B cell (primary cell): Measurements from ENCODE around the gene RANBP3. TPM values are rescaled to one million over a fixed set of nuclear protein-coding genes. Genes with fewer than 3 reads are reported as not detected.

Experiments used
- ATAC-seq: fragments of 200-7000 bp; cut with Tn5 transposase; one replicate; pipeline ENCODE4 v1.10.0; 2021; ENCODE audit warnings: low read depth, mild to moderate bottlenecking, moderate number of reproducible peaks, moderate library complexity
- CTCF ChIA-PET: fragments of 350-600 bp; sonication (Branson Sonifier 250); formaldehyde crosslinking; loops from one replicate; lab custom pipeline; 2021; ENCODE audit warnings: antibody characterized with exemption, inconsistent platforms; lab: Charles Lee
- POLR2A ChIA-PET: fragments of 350-600 bp; sonication (Branson Sonifier 250); formaldehyde crosslinking; loops from one replicate; lab custom pipeline; 2021; ENCODE audit warnings: antibody characterized with exemption; lab: Charles Lee
- DNase-seq: peaks from one replicate; pipeline ENCODE4 v3.0.0; 2013
- H2AFZ ChIP-seq: 2 replicates; pipeline ENCODE4 v1.6.1; 2012; ENCODE audit warnings: mild to moderate bottlenecking, low read depth, low read length; ENCODE audit not compliant: insufficient read depth, poor library complexity, severe bottlenecking
- H3K27ac ChIP-seq, 2 donors: 1 replicate in 1 of 2; 2 replicates in 1 of 2; pipeline ENCODE4 v1.5.1; 2012 to 2013; ENCODE audit warnings: low read length in 2 of 2, mild to moderate bottlenecking in 2 of 2, moderate library complexity in 1 of 2
- H3K27me3 ChIP-seq, 4 experiments: fragments of 200-600 bp in 1 of 4; sonication (generic) in 1 of 4; replicated peaks in 1 of 4; 1 replicate in 2 of 4; 2 replicates in 2 of 4; pipeline versions ENCODE4 v1.6.1 to v1.7.0; 2013 to 2016; ENCODE audit warnings: low read length in 3 of 4, mild to moderate bottlenecking in 2 of 4, mixed read lengths in 1 of 4, moderate library complexity in 1 of 4; ENCODE audit not compliant: insufficient read depth in 4 of 4, control insufficient read depth in 3 of 4; ENCODE audit errors: control extremely low read depth in 1 of 4
- H3K36me3 ChIP-seq, 2 experiments: replicated peaks in 1 of 2; 1 replicate in 1 of 2; 2 replicates in 1 of 2; pipeline versions ENCODE4 v1.6.1 to v1.7.1; 2013; ENCODE audit warnings: low read length in 1 of 2; ENCODE audit not compliant: insufficient read depth in 2 of 2, control insufficient read depth in 1 of 2; ENCODE audit errors: control extremely low read depth in 1 of 2, extremely low read depth in 1 of 2
- H3K4me1 ChIP-seq, 2 donors: fragments of 200-600 bp in 1 of 2; sonication (generic) in 1 of 2; 1 replicate in 1 of 2; 2 replicates in 1 of 2; pipeline versions ENCODE4 v1.5.1 to v1.6.1; 2013 to 2017; ENCODE audit warnings: low read length in 2 of 2; ENCODE audit not compliant: control insufficient read depth in 2 of 2, insufficient read depth in 2 of 2
- H3K4me2 ChIP-seq: replicated peaks from 2 replicates; pipeline ENCODE3; 2012; ENCODE audit warnings: mild to moderate bottlenecking, low read depth, low read length; ENCODE audit not compliant: poor library complexity, severe bottlenecking
- H3K4me3 ChIP-seq, 5 experiments: fragments of 200-600 bp in 1 of 5; sonication (generic) in 1 of 5; 1 replicate in 3 of 5; 2 replicates in 2 of 5; pipeline versions ENCODE4 v1.5.1 to v1.7.0; 2011 to 2016; ENCODE audit warnings: low read length in 4 of 5, mild to moderate bottlenecking in 4 of 5, low read depth in 2 of 5, control low read depth in 1 of 5, moderate library complexity in 1 of 5; ENCODE audit not compliant: insufficient read depth in 1 of 5; ENCODE audit errors: control extremely low read depth in 1 of 5, extremely low read depth in 1 of 5
- H3K79me2 ChIP-seq: fragments of 200-600 bp; sonication (generic); one replicate; pipeline ENCODE4 v1.6.0; 2016; ENCODE audit warnings: low read length; ENCODE audit not compliant: control insufficient read depth, insufficient read depth
- H3K9ac ChIP-seq: fragments of 200-600 bp; sonication (generic); 2 replicates; pipeline ENCODE4 v1.6.1; 2017; ENCODE audit warnings: mild to moderate bottlenecking, low read length, moderate library complexity
- H3K9me3 ChIP-seq, 3 donors: one replicate each; pipeline versions ENCODE4 v1.6.1 to v1.7.1; 2013; ENCODE audit warnings: low read length in 2 of 3; ENCODE audit not compliant: control insufficient read depth in 2 of 3, insufficient read depth in 1 of 3; ENCODE audit errors: control extremely low read depth in 1 of 3
- H4K20me1 ChIP-seq: 2 replicates; pipeline ENCODE4 v1.6.0; 2012; ENCODE audit warnings: mild to moderate bottlenecking, low read length; ENCODE audit not compliant: insufficient read depth, control insufficient read depth, poor library complexity, severe bottlenecking
- H3K27ac Mint-ChIP-seq: one replicate; pipeline ENCODE4 v1.8.0; 2021; ENCODE audit warnings: mixed read lengths
- H3K27me3 Mint-ChIP-seq: one replicate; pipeline ENCODE4 v1.8.0; 2021; ENCODE audit warnings: mixed read lengths
- H3K4me1 Mint-ChIP-seq: one replicate; pipeline ENCODE4 v1.8.0; 2021; ENCODE audit warnings: mixed read lengths
- H3K4me3 Mint-ChIP-seq: one replicate; pipeline ENCODE4 v1.8.0; 2021; ENCODE audit warnings: mixed read lengths
- H3K9me3 Mint-ChIP-seq: one replicate; pipeline ENCODE4 v1.8.0; 2022; ENCODE audit warnings: mixed read lengths; ENCODE audit not compliant: insufficient read depth
- CTCF ChIP-seq: fragments of 200-600 bp; IDR thresholded peaks from one replicate; pipeline ENCODE4 v1.8.0; 2022; ENCODE audit warnings: antibody characterized with exemption, mild to moderate bottlenecking
- EZH2 ChIP-seq: IDR thresholded peaks from 2 replicates; pipeline ENCODE4 v1.6.1; 2012; ENCODE audit warnings: borderline replicate concordance, low read depth, mild to moderate bottlenecking, moderate library complexity, low read length; ENCODE audit not compliant: insufficient read depth, poor library complexity, severe bottlenecking
- WGBS: methylation state at CpG from one replicate; pipeline ENCODE4 v1.1.5; 2013; ENCODE audit warnings: missing lambda C conversion rate; ENCODE audit not compliant: insufficient coverage; 5-methylcytosine and 5-hydroxymethylcytosine counted together
- intact Hi-C: fragments of 100-400 bp; cut with micrococcal nuclease; formaldehyde crosslinking; loops from one replicate; pipeline ENCODE4 v1.10.0; 2022
- polyA plus RNA-seq: library from polyadenylated mRNA; depleted of rRNA; stranded (reverse); fragments of >200 nt; gene quantifications from 2 replicates; pipeline ENCODE4 v1.2.3, GENCODE V29; 2012
- total RNA-seq, 2 donors: library from RNA; stranded (reverse); fragments of 120-200 nt in 1 of 2; gene quantifications; 1 replicate in 1 of 2; 2 replicates in 1 of 2; pipeline versions ENCODE4 v1.2.3 to v1.2.4, GENCODE V29; 2013 to 2022

RANBP3 gene
- total and polyA plus RNA-seq, 2 donors (not counting 1 experiment from before 2014, with no cell fraction given) = 86.7 to 91.7 TPM

- Histone ChIP-seq H3K4me1 (no peaks in the 10 kb centered on the region), H4K20me1 (no peaks in the 10 kb centered on the region), H2AFZ (no peak overlapping the region), H3K27ac (no peak overlapping the region), H3K27me3 (no peaks in the 10 kb centered on the region), H3K4me3 (no peak overlapping the region), H3K79me2 (no peaks in the 10 kb centered on the region), H3K4me2 (no peak overlapping the region), H3K9me3 (peaks cover 0 to 4% (median 0%) of the 10 kb centered on the region in 3 donors), H3K9ac (no peak overlapping the region), H3K36me3 (no peaks in the 10 kb centered on the region)
- Mint-ChIP-seq H3K4me3 (no peak overlapping the region), H3K9me3 (no peaks in the 10 kb centered on the region), H3K27me3 (no peaks in the 10 kb centered on the region), H3K4me1 (peaks cover 2% of the 10 kb centered on the region), H3K27ac (no peak overlapping the region)
- POLR2A ChIA-PET = no interaction called here
- intact Hi-C loops = loop anchor here (5.0 kb wide), 1 partner anchor 54 kb away; no protein-coding TSS in a partner anchor
- TF ChIP-seq CTCF (no peak), EZH2 (no peak)
- 97% methylated on average over 19 of the region's 22 CpGs for WGBS
- no peak for ATAC-seq
- DNase-seq = no peak
- CTCF ChIA-PET = interaction anchor here (0.5 to 3.3 kb wide), 7 partner anchors 27 to 217 kb away, joined by 3 to 35 read pairs (median 9); no protein-coding TSS in a partner anchor
Observed at GRCh38 chr19:6020972-6021805, 43.2 kb upstream of the RANBP3 start.
